ENCODE data around the gene CYB5D1.
"Not testable (repeated sequence)": the region's sequence is repeated elsewhere in the genome, so short reads cannot be mapped to it uniquely, and the experiment has no call there.

The CYB5D1 gene

DNA sequence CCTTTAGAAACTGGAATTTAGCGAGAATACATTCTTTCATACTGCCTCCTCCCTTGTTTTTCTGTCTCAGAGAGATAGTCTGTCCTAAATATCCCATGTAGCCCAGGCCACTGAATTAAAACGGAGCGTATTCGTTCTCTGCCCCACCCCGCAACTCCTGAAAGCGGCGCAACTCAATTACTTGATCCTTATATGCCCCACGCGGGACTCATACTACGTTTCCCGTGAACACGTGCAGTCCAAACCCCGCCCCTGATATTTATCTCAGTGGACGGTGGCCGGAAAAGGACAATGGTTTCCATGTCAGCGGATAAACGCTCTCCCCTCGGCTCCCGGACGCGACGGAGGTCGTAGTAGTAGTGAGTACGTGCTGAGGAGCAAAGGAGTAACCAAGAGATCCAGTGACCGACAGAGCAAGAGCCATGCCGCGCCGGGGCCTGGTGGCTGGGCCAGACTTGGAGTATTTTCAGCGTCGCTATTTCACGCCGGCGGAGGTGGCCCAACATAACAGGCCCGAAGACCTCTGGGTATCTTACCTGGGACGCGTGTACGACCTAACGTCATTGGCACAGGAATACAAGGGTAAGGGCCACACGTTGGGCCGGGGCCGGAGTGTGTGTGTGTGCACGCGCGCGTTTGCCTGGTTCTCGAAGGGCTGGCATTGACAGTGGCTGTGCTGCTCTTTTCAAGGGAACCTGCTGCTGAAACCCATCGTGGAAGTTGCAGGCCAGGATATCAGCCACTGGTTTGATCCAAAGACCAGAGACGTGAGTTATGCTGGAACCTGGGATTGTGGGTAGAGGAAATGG is at the start of gene CYB5D1:
Gene CYB5D1, plus strand, starts transcription at position 291 of the 809 bp plus-strand sequence. Its CDS starts 132 bp downstream, at position 423.
- Histone ChIP-seq H3K36me3 (peaks cover 4 to 12% (median 11%) of the 10 kb centered on the region in 3 donors), H3K4me3 (peak within 1 kb of the TSS; percentile 66 to 77), H3K27me3 (no peaks in the 10 kb centered on the region), H3K4me1 (peaks cover 0 to 39% (median 34%) of the 10 kb centered on the region in 4 donors), H3K27ac (peak within 1 kb of the TSS; percentile 89 to 90), H3K9me3 (no peaks in the 10 kb centered on the region)
- TF ChIP-seq, protein P1, sequence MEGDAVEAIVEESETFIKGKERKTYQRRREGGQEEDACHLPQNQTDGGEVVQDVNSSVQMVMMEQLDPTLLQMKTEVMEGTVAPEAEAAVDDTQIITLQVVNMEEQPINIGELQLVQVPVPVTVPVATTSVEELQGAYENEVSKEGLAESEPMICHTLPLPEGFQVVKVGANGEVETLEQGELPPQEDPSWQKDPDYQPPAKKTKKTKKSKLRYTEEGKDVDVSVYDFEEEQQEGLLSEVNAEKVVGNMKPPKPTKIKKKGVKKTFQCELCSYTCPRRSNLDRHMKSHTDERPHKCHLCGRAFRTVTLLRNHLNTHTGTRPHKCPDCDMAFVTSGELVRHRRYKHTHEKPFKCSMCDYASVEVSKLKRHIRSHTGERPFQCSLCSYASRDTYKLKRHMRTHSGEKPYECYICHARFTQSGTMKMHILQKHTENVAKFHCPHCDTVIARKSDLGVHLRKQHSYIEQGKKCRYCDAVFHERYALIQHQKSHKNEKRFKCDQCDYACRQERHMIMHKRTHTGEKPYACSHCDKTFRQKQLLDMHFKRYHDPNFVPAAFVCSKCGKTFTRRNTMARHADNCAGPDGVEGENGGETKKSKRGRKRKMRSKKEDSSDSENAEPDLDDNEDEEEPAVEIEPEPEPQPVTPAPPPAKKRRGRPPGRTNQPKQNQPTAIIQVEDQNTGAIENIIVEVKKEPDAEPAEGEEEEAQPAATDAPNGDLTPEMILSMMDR (IDR thresholded peaks at IDR 0.05) = no peak
- peak; percentile 95 to 96 for DNase-seq
- intact Hi-C loops (cut with DNase I; ENCODE audit: low total_unique reads) = loop anchor here (10.0 kb wide), 1 partner anchor 113 kb away; no protein-coding TSS in a partner anchor

GRCh38 chr17:7809086-7809790 is 48.6 kb upstream of the CYB5D1 start:
- no peak for DNase-seq
- intact Hi-C loops (cut with DNase I; ENCODE audit: low total_unique reads) = no loop called here
- Histone ChIP-seq H3K9me3 (no peaks in the 10 kb centered on the region), H3K4me1 (no peaks in the 10 kb centered on the region), H3K27me3 (peaks cover 0 to 32% of the 10 kb centered on the region in 2 donors), H3K36me3 (no peaks in the 10 kb centered on the region), H3K27ac (no peak overlapping the region), H3K4me3 (no peak overlapping the region)
- TF ChIP-seq, protein P1 (IDR thresholded peaks at IDR 0.05) = no peak

DNA sequence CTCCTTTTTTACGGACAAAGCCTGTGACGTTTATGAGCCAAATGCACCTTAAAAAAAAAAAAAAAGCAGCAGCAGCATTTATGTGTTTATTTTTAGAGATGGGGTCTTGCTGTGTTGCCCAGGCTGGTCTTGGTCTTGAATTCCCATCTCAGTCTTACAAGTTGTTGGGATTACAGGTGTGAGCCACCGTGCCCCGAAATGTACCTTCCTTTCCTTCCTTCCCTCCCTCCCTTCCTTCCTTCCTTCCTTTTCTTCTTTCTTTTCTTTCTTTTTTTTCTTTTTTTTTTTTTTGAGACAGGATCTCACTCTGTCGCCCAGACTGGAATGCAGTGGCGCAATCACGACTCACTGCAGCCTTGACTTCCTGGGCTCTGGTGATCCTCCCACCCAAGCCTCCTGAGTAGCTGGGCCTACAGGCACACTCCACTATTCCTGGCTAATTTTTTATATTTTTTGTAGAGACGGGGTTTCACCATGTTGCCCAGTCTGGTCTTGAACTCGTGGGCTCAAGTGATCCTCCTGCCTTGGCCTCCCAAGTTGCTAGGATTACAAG is 47.9 kb upstream of the CYB5D1 start:
- peaks cover 0 to 28% of the 10 kb centered on the region in 2 donors for H3K27me3 ChIP-seq
- H3K4me1 ChIP-seq; H3K36me3 ChIP-seq; H3K27ac ChIP-seq; intact Hi-C loops (cut with DNase I; ENCODE audit: low total_unique reads); DNase-seq; H3K9me3 ChIP-seq; H3K4me3 ChIP-seq: not testable (repeated sequence)

DNA sequence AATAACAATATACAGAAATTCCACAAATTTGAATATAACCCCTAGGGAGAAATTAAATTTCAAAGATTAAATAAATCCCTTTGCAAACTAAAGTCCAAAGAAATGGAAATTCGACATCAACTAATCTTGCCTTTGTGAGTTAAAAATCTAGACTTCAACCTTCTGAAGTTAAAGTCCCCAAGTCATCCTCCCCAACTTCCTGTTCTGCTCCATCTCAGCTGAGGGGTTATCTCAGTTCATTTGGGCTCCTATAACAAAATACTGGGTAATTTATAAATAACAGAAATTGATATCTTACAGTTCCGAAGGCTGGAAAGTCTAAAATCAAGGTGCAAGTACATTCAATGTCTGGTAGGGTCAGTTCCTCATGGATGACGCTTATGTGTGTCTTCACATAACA is 46.6 kb upstream of the CYB5D1 start:
- intact Hi-C loops (cut with DNase I; ENCODE audit: low total_unique reads) = no loop called here
- no peak for DNase-seq
- H3K36me3 ChIP-seq = no peaks in the 10 kb centered on the region
- no peaks in the 10 kb centered on the region for H3K4me1 ChIP-seq
- TF ChIP-seq, protein P1 (IDR thresholded peaks at IDR 0.05) = no peak
- H3K4me3 ChIP-seq = no peak overlapping the region
- H3K9me3 ChIP-seq = no peaks in the 10 kb centered on the region
- peaks cover 0 to 26% of the 10 kb centered on the region in 2 donors for H3K27me3 ChIP-seq
- H3K27ac ChIP-seq = no peak overlapping the region

GRCh38 chr17:7814969-7815368 is 42.8 kb upstream of the CYB5D1 start:
- Histone ChIP-seq H3K27me3 (peaks cover 0 to 32% of the 10 kb centered on the region in 2 donors), H3K9me3 (no peaks in the 10 kb centered on the region), H3K4me3 (no peak overlapping the region), H3K27ac (no peak overlapping the region), H3K36me3 (no peaks in the 10 kb centered on the region), H3K4me1 (no peaks in the 10 kb centered on the region)
- no peak for DNase-seq
- intact Hi-C loops (cut with DNase I; ENCODE audit: low total_unique reads) = no loop called here
- TF ChIP-seq, protein P1 (IDR thresholded peaks at IDR 0.05) = no peak

Measured in tibial artery (tissue), 4 donors.